Cardiac septum (tissue), 1 donor: Measurements from ENCODE around the gene DDX52. TPM values are rescaled to one million over a fixed set of nuclear protein-coding genes. Genes with fewer than 3 reads are reported as not detected.

Experiments used
- DNase-seq: peaks from one replicate; pipeline ENCODE4 v3.0.0-alpha.2; 2020; ENCODE audit warnings: low spot score
- intact Hi-C: fragments of 100-400 bp; cut with DNase I; formaldehyde crosslinking; loops from one replicate; pipeline ENCODE4 v1.14.0; 2022
- total RNA-seq: library from RNA; stranded (reverse); fragmentation: NEBNext Ultra II Directional; extraction: Animal tissue kit (Norgen Biotek cat#: 25700); gene quantifications from one replicate; pipeline ENCODE4 v1.2.1, GENCODE V29; 2021
- donor health status: DM: no; HTN: no; CAD: no.

Gene DDX52
- total RNA-seq, 1 donor from 2014 or later, result 12.4 TPM

DNA sequence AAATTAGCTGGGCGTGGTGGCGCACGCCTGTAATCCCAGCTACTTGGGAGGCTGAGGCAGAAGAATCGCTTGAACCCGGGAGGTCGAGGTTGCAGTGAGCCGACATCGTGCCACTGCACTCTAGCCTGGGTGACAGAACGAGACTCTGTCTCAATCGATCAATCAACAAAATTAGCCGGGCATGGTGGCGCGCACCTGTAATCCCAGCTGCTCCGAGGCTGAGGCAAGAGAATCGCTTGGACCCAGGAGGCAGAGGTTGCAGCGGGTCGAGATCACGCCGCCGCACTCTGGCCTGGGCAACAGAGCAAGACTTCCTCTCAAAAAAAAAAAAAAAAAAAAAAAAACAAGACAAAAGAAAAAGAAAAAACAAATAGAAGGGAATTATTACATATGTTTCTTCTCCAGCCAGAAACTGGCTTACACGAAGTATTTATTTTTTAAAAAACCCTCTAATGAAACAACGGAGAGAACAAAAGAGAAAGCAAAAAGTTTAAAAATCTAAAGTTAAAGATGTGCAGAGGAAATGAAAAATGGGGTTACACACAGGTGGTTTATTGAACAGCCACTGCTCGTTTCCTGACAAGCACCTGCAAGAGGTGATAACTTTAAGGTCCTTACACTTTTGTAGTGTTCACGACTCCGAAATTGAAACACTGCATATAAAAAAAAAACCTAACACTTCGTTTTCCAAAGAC, 35.5 kb downstream of the DDX52 start:
- intact Hi-C loops, result loop anchor here (2.0 kb wide), 1 partner anchor 35 kb away; the partner anchor contains the start of gene DDX52
- DNase-seq, result no peak

DNA sequence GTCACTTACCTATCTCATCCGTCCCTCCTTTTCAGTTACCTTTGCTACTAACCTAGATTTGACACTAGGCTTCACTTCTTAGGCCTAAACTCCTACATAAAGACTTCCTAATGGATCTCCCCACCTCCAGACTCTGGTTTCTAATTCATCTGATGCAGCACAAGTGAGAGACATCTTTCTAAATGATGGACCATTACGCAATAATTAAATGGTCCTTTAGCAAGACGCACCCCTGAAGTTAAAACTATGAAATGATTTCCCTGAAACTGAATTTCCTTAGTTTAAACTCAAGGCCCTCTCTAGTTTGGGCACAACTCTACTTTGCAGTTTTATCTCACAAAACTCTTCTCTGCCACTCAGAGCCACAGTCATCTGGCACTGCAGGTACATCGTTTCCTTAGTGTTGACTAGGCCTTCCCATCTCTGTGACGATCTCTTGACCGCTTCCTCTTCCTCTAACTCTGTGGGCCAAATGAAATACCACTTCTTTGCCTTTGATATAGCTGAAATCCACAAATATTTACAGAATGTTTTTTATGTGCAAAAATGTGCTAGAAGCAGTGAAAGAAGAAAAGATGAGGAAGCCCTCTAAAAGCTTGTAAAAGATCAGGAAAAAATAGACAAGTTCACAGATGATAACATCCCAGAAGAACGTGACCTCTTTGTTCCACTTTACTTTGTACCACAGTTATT, 37.3 kb downstream of the DDX52 start:
- DNase-seq, result no peak
- intact Hi-C loops, result no loop called here

DNA sequence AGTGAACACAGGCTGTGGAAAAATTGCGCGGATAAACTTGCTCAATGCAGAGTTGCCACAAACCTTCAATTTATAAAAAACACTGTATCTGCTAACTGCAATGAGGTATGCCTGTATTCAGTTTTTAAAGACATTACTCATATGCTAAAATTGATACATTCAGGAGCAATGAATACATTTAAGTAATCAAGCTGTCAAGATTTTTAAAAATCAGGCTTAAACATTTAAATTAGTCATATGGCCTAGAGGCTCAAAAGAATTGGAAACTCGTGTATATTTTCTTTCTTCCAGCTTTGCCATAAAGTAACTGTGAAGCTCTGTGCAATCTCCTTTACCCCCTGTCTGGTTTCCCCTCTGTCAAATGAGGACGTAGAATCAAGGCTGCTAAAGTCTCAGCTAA, 38.2 kb downstream of the DDX52 start:
- intact Hi-C loops, result no loop called here
- no peak for DNase-seq

DNA sequence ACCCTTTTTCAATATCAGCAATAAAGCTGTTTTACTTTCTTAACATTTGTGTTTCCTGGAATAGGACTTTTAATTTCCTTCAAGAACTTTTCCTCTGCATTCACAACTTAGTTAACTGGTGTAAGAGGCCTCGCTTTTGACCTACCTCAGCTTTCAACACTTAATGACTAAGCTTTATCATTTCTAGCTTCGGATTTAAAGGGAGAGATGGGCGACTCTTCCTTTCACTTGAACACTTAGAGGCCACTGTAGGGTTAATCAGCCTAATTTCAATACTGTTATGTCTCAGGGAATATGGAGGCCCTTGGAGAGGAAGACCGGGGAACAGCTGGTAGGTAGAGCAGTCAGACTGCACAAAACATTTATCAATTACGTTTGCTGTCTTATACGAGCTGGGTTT, 38.7 kb downstream of the DDX52 start:
- intact Hi-C loops, result no loop called here
- DNase-seq, result no peak

DNA sequence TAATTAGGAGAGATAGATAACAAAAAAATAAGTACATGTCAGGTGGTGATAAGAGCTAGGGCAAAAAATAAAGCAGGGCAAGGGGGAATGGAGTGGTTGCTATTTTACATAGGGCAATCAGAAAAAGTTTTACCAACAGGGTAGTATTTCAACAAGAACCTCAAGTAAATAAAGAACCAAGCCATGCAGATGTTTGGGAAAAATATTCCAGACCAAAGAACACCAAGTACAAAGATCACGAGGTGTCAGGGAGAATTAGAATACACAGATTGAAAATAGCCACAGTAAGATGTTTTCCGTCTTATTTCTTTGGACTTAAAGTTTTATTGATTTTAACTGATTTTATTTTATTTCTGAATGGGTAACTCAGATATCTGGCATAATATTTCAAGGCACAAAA, 45.1 kb downstream of the DDX52 start:
- no peak for DNase-seq
- intact Hi-C loops, result no loop called here

DNA sequence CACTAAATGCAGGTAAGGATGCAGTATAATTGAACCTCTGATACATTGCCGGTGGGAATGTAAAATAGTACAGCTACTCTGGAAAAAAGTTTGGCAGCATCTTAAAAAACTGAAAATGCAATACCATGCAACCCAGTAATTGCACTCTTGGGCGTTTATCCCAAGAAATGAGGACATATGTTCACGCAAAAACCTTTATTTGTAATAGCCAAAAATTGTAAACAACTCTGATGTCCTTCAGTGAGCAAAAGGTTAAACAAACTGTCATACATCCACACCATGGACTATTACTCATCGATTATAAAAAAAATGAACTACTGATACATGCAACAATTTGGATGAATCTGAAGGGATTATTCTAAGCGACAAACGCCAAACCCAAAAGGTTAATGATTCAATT, 51.0 kb downstream of the DDX52 start:
- DNase-seq, result no peak
- intact Hi-C loops, result no loop called here

DNA sequence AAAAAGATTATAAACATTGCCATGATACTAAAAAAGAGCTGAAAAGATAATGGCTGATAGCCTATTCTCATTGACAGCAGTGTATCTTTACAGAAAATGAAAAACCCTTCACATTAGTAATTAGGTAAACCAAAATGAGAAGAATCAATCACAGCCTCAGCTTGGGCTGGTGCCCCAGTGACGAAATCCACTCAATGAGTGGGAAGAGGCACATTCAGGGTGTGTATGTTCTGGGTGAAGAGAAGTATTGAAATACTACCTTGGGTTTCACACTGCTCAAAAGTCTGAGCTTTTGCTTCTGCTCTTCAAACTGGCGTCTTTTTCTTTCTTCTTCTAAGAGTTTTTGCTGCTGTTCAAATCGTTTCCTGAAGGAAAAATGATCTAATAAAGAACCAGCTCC, 58.2 kb downstream of the DDX52 start:
- intact Hi-C loops, result no loop called here
- DNase-seq, result no peak

DNA sequence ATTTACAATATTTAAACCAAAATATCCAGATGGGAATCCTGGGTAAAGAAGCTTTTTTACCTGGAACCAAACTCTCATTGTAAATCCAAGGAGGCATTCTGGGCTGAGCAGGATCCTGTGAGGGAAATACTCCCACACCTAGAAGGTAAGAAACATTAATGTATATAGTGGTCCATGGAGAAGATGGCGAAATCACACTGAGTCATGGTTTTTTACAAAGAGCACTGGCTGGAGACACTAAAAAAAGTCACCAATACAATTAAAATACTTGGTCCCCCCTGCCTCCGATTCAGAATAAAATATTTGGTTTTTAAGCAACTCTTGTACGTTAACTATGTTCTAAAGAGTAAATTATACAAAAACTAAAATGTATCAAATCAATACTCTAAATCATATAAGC, 67.0 kb downstream of the DDX52 start:
- intact Hi-C loops, result no loop called here
- no peak for DNase-seq

DNA sequence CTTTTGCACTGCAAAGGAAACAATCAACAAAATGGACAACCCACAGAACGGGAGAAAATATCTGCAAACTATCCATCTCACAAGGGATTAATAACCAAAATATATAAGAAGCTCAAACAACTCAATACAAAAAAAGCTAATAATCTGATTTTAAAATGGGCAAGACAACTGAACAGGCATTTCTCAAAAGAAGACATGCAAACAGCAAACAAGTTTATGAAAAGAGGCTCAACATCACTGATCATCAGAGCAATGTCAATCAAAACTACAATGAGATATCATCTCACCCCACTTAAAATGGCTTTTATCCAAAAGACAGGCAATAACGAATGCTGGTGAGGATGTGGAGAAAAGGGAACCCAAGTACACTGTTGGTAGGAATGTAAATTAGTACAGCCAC, 68.8 kb downstream of the DDX52 start:
- no peak for DNase-seq

DNA sequence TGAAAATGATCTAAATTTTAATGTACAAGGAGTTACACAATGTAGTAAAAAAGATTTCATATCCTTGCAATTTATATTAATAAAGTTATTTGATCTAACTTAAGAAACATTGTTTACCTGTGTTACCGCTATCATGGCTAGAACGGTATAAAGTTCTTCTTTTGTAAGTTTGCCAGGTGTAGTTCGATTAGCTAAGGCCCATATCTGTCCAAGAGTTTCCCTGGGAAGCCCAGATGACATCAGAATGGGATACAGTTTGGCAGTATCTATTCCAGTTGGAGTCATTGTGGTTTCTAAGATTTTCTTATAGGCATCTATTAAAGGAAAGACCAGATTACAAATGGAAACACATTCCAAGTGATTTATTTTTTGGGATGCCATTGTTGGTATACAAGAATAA, 71.6 kb downstream of the DDX52 start:
- DNase-seq, result no peak
- intact Hi-C loops, result no loop called here

More for the DNA sequence above, 68.8 kb downstream of the DDX52 start:
- intact Hi-C loops, result no loop called here

DNA sequence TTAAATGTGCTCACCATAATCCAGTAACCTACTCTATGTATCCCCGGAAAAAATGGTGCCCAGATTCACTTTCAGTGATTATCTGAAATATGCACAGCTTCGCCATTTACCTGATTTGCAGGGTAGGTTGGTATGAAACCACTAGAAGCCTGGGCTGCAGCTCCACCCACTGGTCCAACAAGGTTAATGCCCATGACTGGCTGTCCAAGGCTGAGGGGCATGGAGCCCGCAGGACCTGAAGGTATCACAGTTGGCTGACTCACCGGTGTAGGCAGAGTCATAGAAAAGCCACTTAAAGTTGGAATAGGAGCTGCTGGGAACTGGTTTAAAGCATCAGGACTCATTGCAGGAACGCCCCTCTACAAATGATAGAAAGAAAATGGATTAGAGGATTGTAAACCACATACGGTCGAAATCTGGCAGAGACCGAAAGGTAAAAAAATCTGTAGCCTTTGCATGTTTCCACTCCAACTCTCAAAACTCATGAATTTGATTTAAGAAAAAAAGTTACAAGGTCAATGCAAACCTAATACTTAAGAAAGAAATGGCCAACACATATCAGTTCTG, 72.6 kb downstream of the DDX52 start:
- intact Hi-C loops, result no loop called here
- DNase-seq, result no peak

DNA sequence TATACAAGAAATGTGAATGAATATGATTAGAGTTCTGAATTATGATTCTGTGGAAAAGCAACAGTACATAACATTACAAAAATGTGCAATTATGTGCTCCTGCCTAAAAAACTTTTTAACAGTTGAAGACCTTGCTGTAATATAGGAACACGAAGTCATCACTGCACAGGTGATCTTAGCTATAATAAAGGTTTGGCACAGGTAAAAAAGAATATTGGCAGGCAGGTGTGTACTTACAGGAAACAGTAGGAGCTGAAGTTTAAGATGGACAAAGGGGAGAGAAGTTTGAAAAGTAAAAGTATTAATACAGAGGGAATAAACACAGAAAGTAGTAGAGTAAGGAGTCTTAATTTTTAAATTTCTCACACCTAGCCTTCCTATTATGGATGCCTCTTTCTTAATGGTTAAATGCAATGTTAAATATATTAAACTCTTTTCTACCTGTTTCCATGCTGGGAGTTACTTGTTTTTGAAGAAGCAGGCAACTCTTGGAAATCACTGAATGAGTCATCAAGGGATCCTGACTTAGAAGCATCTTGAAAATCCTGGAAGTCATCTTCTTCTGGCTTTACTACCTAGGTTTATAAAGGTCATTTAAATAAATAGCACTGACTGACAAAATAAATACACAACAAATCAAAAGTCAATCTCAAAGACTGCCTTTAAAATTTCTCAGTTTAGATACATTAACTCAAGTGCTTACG, 74.7 kb downstream of the DDX52 start:
- DNase-seq, result no peak
- intact Hi-C loops, result no loop called here

DNA sequence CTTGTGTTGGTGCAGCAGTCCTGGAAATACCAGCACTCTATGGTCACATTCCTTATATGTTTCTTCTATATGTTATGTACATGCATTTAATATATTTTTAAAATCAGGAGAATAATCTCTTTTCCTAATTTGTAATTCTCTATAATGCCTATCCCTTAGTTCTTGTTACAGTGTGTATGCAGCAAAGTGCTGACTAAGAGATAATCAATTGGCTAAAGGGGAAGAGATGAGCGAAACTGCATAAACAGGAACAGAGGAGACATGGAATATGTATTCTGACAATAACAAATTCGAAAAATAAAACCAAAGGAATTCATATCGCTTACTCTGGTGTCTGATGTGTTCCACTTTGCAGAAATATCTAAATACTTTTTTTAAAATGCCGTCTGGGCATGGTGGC, 75.7 kb downstream of the DDX52 start:
- no peak for DNase-seq
- intact Hi-C loops, result no loop called here

DNA sequence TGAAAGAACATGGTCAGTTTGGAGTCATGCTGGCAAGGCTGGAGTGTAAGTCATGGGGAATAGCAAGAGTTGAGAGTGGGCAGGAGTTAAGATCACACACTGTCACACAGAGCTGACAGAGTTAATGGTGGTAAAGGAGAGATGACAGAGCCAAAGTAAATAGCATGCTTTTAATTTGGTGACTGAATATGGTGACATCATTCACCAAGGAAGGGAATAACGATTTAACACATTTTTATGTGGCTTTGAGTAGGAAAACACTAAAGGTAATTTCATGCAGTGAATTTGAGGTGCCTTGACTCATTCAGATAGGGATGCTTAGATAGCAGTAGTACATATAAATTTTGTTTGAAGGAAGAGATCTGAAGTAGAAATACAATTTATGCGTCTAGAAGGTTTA, 76.1 kb downstream of the DDX52 start:
- intact Hi-C loops, result no loop called here
- DNase-seq, result no peak

DNA sequence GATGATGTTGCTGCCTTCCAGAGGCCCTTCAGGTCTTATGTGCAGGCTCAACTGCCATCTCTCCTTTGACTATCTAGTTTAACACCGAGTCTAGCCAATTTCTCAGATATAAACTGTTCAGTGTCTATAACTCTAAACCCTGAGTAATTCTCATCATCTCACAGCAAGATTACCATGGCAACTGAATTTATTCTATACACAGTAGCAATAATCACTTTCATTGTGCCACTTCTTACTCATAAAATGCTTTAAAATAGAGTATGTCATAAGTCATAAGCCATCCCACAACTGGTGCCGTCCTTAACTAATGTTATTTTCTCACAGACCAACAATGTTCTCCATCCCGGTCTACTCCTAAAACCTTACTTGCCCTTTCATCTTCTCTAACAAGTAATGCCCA, 79.0 kb downstream of the DDX52 start:
- DNase-seq, result no peak
- intact Hi-C loops, result no loop called here

DNA sequence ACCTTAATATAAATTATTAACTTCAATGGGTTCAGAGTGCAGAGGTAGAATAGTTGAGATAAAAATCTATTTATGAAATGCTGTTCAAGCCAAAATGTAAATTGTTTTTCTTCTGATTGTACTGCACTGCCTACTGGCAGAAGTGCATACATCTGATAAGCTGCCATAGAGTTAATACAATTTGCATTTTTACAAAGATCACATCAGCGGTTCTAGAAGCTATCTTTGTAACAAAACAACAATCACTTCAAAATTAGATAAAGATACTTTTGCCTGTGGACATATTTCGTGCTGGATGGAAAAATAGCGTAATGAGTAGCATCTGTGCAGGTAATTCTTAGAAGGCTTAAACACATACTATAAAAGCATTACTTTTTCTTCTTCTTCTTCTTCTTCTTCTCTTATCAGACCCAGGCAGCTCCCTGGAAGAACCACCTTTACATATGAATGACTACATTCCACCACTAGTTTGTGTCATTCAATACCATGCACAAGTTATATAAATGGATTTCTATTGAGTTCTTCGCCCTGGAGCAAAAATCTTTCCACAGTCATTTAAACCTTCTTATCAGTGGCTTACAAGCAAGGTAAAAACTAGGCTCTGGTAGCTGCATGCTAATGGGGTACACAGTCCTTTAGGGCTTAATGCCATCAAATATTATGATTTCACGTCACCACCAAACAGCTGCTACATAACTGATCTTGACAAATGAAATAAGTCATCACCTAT, 81.1 kb downstream of the DDX52 start:
- intact Hi-C loops, result no loop called here
- no peak for DNase-seq
